NOMO-1 (cell line): ENCODE measurements around the gene HDAC8.

Source experiments
- DNase-seq, 2 experiments: peaks; one replicate each; lab custom pipeline; 2025; ENCODE audit not compliant: unreplicated experiment in 2 of 2; lab: John Stamatoyannopoulos, UW

HDAC8 gene

DNA sequence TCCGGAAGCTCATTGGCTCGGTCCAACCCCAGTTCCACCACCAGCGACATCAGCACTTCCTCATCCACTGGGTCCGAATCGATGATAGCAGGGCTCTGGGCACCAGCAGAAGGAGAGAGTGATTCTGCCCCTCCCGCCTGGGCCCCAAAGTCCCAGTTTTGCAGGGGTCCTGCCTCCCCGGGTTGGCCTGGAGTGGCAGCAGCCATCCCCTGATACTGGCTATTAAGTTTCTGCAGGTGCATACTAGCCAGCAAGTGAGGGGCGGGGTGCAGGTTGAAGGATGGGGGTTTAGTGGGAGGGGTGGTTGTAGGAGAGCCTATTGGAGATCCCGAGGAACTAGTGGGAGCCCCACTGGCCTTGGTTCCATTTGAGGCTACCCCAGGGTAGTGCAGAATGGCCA is 270.9 kb downstream of the HDAC8 start:
- DNase-seq: no peak

DNA sequence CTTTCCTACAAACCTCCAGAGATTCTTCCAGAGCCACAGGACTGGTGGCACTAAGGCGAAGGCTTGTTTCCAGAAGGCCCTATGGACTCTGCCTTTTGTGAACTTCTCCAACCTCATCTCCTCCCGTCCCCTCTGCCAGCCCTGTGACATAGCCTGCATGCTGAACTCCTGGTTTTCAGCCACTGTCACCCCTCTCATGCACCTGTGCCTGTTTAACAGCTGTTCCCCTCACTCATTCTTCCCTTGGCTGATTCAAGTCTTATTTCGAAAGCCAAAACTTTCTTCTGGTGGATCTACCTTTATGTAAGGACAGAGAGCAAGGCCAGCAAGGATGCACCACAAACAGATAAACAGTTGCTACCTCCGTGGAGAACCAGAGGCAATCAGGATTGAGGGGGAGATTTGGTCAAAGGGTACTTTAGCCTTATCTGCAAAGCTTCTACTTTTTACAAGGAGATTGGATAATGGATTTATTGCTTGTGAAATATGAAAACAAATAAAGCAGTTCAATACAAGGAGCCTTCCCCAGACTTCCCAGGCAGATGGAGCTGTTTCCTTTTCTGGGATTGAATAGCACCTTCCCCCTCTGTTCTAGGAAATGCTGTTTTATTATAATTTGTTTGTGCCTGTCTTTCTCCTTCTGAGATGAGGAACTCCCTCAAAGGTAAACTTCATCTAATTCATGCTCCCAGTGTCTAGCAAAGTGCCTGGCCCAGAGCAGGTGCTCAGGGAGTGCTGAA is 272.6 kb downstream of the HDAC8 start:
- no peak for DNase-seq

DNA sequence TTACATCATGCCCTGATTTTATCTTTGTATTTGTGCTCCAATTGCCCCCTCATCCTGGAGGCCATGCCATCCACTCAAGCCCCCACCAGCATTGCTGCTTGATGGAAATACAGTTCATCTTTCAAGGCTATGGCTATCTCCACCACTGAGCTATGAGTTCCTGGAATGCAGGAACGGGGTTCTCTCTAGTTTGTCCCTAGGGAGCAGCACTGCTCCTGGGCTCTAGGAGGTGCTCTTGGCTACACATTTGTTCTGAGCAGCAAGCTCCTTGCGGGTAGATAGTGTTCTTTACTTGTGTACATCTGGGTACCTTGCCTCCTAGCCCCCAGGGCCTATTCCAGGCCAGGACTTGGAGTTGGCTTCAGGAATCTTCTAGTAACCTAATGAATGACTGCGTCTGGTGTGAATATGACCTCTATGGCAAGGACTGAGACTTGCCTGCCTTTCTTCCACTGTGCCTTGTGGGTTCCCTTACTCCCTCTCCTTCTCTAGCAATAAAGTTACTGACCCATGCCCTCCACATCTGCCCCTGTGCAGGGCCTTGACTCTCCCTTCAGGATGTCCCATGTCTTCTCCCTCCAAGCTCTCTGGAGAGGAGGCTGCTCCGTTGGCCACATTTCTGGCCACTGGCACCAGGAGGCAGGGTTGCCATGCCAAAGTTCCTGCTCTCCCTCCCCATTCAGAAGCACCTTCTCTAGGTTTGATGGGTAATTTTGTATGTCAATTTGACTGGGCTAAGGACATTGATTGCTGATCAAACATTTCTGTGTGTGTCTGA is 274.5 kb downstream of the HDAC8 start:
- peak in 1 of 2 experiments; percentile 9 for DNase-seq

DNA sequence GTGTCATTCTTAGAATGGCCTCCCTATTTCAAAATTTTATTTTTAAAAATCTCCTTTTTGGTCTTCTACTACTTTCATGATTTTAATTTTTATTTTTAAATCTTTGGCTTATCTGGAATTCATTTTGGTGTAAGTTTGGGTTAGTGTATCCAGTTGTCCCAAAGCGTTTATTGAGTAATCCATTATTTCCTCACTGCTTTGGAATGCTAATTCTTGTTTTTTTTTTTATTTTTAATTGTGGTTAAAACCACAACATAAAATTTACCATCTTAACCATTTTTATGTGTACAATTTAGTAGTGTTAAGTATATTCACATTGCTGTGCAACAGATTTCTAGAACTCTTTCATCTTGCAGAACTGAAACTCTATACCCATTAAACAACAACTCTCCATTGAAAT is 275.7 kb downstream of the HDAC8 start:
- no peak for DNase-seq

DNA sequence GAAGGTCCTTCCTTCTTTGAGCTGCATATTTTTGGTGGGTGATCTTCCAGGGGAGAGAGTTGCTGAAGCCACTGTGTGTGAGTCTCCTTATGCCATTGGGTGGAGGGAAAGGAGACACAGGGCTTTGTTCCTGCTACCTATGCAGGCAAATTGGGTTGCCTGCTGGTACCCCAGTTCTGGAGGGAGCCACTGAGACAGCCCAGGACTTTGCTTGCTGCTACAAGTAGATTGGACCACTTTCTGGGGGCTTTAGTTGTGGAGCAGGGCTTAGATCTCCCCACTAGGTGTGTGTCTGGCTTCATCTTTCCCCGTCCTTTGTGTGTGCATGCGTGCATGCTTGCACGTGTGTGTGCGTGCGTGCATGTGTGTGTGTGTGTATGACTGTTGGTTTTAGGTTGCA is 276.9 kb downstream of the HDAC8 start:
- no peak for DNase-seq

DNA sequence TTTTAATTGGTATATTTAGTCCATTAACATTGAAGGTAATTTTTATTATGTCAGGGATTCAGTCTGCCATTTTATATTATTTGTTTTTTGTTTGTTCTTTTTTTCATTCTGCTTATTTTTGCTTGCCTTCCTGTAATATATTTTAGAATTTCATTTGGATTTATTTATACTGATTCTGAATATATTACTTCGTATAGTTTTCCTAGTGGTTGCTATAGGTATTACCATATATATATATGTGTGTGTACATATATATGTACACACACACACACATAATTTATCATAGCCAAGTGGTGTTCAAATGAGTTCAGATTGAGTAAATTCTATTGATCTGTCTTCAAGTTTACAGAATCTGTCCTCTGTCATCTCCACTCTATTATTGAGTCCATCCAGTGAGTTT is 278.1 kb downstream of the HDAC8 start:
- no peak for DNase-seq

DNA sequence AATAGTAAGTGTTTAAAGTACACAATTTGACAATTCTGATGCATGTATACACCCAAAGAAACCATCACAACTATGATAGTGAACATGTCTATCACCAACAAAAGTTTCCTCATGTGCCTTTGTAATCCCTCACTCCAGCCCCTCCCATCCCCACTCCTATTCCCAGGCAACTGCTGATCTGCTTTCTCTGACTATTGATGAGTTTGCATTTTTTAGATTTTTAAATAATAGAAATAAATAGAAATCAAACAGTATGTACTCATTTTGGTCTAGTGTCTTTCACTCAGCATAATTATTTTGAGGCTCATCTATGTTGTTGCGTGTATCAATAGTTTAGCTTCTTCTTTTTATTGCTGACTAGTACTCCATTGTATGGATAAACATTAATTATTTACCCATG is 290.3 kb downstream of the HDAC8 start:
- DNase-seq: no peak

DNA sequence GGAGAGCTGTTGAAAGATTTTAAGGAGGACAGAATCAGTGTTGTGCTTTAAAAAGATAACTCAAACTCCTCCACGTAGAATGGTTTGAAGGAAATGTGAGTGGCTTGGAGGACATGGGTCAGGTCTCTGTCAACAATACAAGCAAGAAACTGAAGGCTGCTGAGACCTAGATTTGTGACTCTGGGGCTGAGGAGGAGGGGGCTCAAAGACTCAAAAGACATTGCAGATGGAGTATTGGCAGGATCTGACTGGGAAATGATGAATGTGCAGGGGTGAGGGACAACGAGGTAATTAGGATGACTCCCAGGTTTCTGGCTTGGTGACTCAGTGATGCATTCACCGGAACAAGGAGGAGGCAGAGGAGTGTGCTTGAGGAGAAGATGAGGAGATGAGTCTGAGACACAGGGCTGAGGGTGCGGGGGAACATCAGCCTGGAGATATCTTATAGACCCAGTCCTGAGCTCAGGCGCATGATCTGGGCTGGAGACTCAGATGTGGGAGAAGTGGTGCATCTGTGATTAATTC is 292.3 kb downstream of the HDAC8 start:
- DNase-seq: no peak
